PC-3 (cell line): ENCODE results near the gene AMPD2. TPM values are rescaled to one million over a fixed set of nuclear protein-coding genes. Genes with fewer than 3 reads are reported as not detected.
"Not testable (repeated sequence)": the region's sequence is repeated elsewhere in the genome, so short reads cannot be mapped to it uniquely, and the experiment has no call there.

Experiments
- ATAC-seq: fragments of 200-7000 bp; cut with Tn5 transposase; 2 replicates; pipeline ENCODE4 v1.9.1; 2020; ENCODE audit warnings: mild to moderate bottlenecking, moderate library complexity
- BruUV-seq: library from RNA; stranded (reverse); fragments of 400-500 nt; replicated peaks from 2 replicates; lab custom pipeline; 2021; lab: Mats Ljungman, UMichigan
- CTCF ChIA-PET: fragments of 300-600 bp; sonication (Branson Sonifier 250); formaldehyde crosslinking; loops from one replicate; lab custom pipeline; 2022; ENCODE audit warnings: antibody characterized with exemption; lab: Charles Lee
- POLR2A ChIA-PET: fragments of 300-600 bp; sonication (Branson Sonifier 250); formaldehyde crosslinking; loops from one replicate; lab custom pipeline; 2022; ENCODE audit warnings: antibody characterized with exemption; ENCODE audit not compliant: unreplicated experiment; lab: Charles Lee
- DNase-seq: peaks from one replicate; pipeline ENCODE4 v3.0.0-alpha.2; 2015
- H2AFZ ChIP-seq: fragments of 300-600 bp; sonication (generic); 2 replicates; pipeline ENCODE4 v1.6.0; 2016; ENCODE audit warnings: antibody characterized with exemption, low read length
- H3F3A ChIP-seq: fragments of 300-600 bp; sonication (generic); one replicate; pipeline ENCODE4 v1.6.0; 2017; ENCODE audit warnings: antibody characterized with exemption, low read length, control low read depth, mild to moderate bottlenecking; ENCODE audit not compliant: unreplicated experiment
- H3K27ac ChIP-seq: fragments of 300-600 bp; sonication (generic); 2 replicates; pipeline ENCODE4 v1.5.1; 2016; ENCODE audit warnings: mild to moderate bottlenecking, low read length
- H3K27me3 ChIP-seq: fragments of 300-600 bp; sonication (generic); 2 replicates; pipeline ENCODE4 v1.6.1; 2016; ENCODE audit warnings: low read length, mixed read lengths
- H3K36me3 ChIP-seq: fragments of 300-600 bp; sonication (generic); 2 replicates; pipeline ENCODE4 v1.6.1; 2016; ENCODE audit warnings: low read depth, mixed run types, low read length, mixed read lengths
- H3K4me1 ChIP-seq: fragments of 300-600 bp; sonication (generic); 2 replicates; pipeline ENCODE4 v1.5.1; 2016; ENCODE audit warnings: low read length; ENCODE audit not compliant: insufficient read depth
- H3K4me2 ChIP-seq: fragments of 300-600 bp; sonication (generic); 2 replicates; pipeline ENCODE4 v1.6.0; 2016; ENCODE audit warnings: low read length
- H3K4me3 ChIP-seq: fragments of 300-600 bp; sonication (generic); 2 replicates; pipeline ENCODE4 v1.5.1; 2016; ENCODE audit warnings: mild to moderate bottlenecking, low read length, mixed read lengths
- H3K79me2 ChIP-seq: fragments of 300-600 bp; sonication (generic); 2 replicates; pipeline ENCODE4 v1.6.1; 2017; ENCODE audit warnings: low read length, mixed read lengths
- H3K9ac ChIP-seq: fragments of 300-600 bp; sonication (generic); 2 replicates; pipeline ENCODE4 v1.6.0; 2016; ENCODE audit warnings: mild to moderate bottlenecking, low read length
- H3K9me2 ChIP-seq: fragments of 300-600 bp; sonication (generic); replicated peaks from 2 replicates; pipeline ENCODE4 v1.6.1; 2016; ENCODE audit warnings: mixed run types, low read length, mixed read lengths
- H3K9me3 ChIP-seq: fragments of 300-600 bp; sonication (generic); 2 replicates; pipeline ENCODE4 v1.6.1; 2016; ENCODE audit warnings: low read length, mixed read lengths
- H4K20me1 ChIP-seq: fragments of 300-600 bp; sonication (generic); 2 replicates; pipeline ENCODE4 v1.6.1; 2016; ENCODE audit warnings: low read length, mixed read lengths
- CTCF ChIP-seq: fragments of 300-600 bp; sonication (generic); conservative IDR thresholded peaks from 2 replicates; pipeline ENCODE4 v1.5.1; 2017; ENCODE audit warnings: antibody characterized with exemption, low read depth, mild to moderate bottlenecking, low read length
- EZH2 ChIP-seq: fragments of 300-600 bp; sonication (generic); IDR thresholded peaks from one replicate; pipeline ENCODE4 v1.6.1; 2017; ENCODE audit warnings: antibody characterized with exemption, mild to moderate bottlenecking, low read length; ENCODE audit not compliant: unreplicated experiment
- EZH2phosphoT487 ChIP-seq: fragments of 300-600 bp; sonication (generic); IDR thresholded peaks from 2 replicates; pipeline ENCODE4 v1.6.1; 2018; ENCODE audit warnings: mild to moderate bottlenecking, antibody characterized with exemption, low read length, borderline replicate concordance
- intact Hi-C: fragments of 100-400 bp; cut with micrococcal nuclease; formaldehyde crosslinking; loops from 2 replicates; pipeline ENCODE4 v1.9.0; 2023
- total RNA-seq: library from RNA; depleted of rRNA; stranded (reverse); fragments of >200 nt; gene quantifications from 2 replicates; pipeline ENCODE4 v1.2.3, GENCODE V29; 2014

Gene AMPD2
- total RNA-seq, 1 experiment from 2014 or later = 75.3 TPM

- no peak overlapping the region for H2AFZ ChIP-seq
- no peak overlapping the region for H3K9ac ChIP-seq
- no peaks in the 10 kb centered on the region for H3K9me3 ChIP-seq
- ATAC-seq (no peak), DNase-seq (no peak)
- POLR2A ChIA-PET = no interaction called here
- no peak overlapping the region for H3K27ac ChIP-seq
- TF ChIP-seq EZH2 (no peak), CTCF (no peak), EZH2phosphoT487 (no peak)
- H3K9me2 ChIP-seq = no peaks in the 10 kb centered on the region
- H3K4me2 ChIP-seq = no peak overlapping the region
- no peak overlapping the region for H3K4me3 ChIP-seq
- no peaks in the 10 kb centered on the region for H3K79me2 ChIP-seq
- no TSS peak for BruUV-seq
- H4K20me1 ChIP-seq = no peaks in the 10 kb centered on the region
- intact Hi-C loops = no loop called here
- CTCF ChIA-PET = no interaction called here
- H3K27me3 ChIP-seq = no peaks in the 10 kb centered on the region
- H3K4me1 ChIP-seq = peaks cover 13% of the 10 kb centered on the region
- no peaks in the 10 kb centered on the region for H3F3A ChIP-seq
- H3K36me3 ChIP-seq = no peaks in the 10 kb centered on the region
Observed at GRCh38 chr1:109659145-109659544, 39.5 kb downstream of the AMPD2 start.

- ChIA-PET CTCF (no interaction called here), POLR2A (no interaction called here)
- DNase-seq = no peak
- intact Hi-C loops = no loop called here
- no peak for TF ChIP-seq EZH2phosphoT487
- Histone ChIP-seq H4K20me1 (no peaks in the 10 kb centered on the region), H3K4me2 (no peak overlapping the region), H3K27me3 (no peaks in the 10 kb centered on the region), H3F3A (no peaks in the 10 kb centered on the region), H3K4me3 (no peak overlapping the region), H2AFZ (no peak overlapping the region), H3K9me2 (no peaks in the 10 kb centered on the region), H3K4me1 (peaks cover 23% of the 10 kb centered on the region), H3K27ac (no peak overlapping the region), H3K79me2 (no peaks in the 10 kb centered on the region), H3K9me3 (no peaks in the 10 kb centered on the region), H3K9ac (no peak overlapping the region), H3K36me3 (no peaks in the 10 kb centered on the region)
- BruUV-seq = no TSS peak
- ATAC-seq = no peak
Observed at GRCh38 chr1:109659997-109660690, 40.5 kb downstream of the AMPD2 start.

- H3F3A ChIP-seq, intact Hi-C loops, H3K9me2 ChIP-seq: not testable (repeated sequence)
Observed at GRCh38 chr1:109660691-109661026, 41.0 kb downstream of the AMPD2 start.

GRCh38 chr1:109661391-109661790, 41.8 kb downstream of the AMPD2 start:
- Histone ChIP-seq H3K27me3 (no peaks in the 10 kb centered on the region), H3K36me3 (no peaks in the 10 kb centered on the region), H3K9ac (no peak overlapping the region), H3K4me1 (peaks cover 18% of the 10 kb centered on the region), H3K4me3 (no peak overlapping the region), H3K4me2 (no peak overlapping the region), H3F3A (no peaks in the 10 kb centered on the region), H2AFZ (no peak overlapping the region), H3K9me2 (no peaks in the 10 kb centered on the region), H3K27ac (no peak overlapping the region), H4K20me1 (no peaks in the 10 kb centered on the region), H3K79me2 (no peaks in the 10 kb centered on the region), H3K9me3 (no peaks in the 10 kb centered on the region)
- no TSS peak for BruUV-seq
- DNase-seq (no peak), ATAC-seq (no peak)
- ChIA-PET POLR2A (no interaction called here), CTCF (no interaction called here)
- intact Hi-C loops = no loop called here
- TF ChIP-seq EZH2phosphoT487 (no peak), CTCF (no peak), EZH2 (no peak)

More at GRCh38 chr1:109660691-109661026, 41.0 kb downstream of the AMPD2 start:
- CTCF ChIA-PET, H2AFZ ChIP-seq, H3K9ac ChIP-seq, H3K4me3 ChIP-seq, H3K9me3 ChIP-seq, H3K79me2 ChIP-seq, H4K20me1 ChIP-seq, ATAC-seq, DNase-seq, BruUV-seq, H3K27ac ChIP-seq, H3K4me2 ChIP-seq, POLR2A ChIA-PET, H3K36me3 ChIP-seq, H3K27me3 ChIP-seq: not testable (repeated sequence)
- peaks cover 19% of the 10 kb centered on the region for H3K4me1 ChIP-seq
